ENCODE data around the gene LGI4. TPM values are rescaled to one million over a fixed set of nuclear protein-coding genes. Genes with fewer than 3 reads are reported as not detected.

Gene LGI4
- total and polyA plus RNA-seq, 12 donors = 0.17 to 22.4 (median 1.5) TPM

DNA sequence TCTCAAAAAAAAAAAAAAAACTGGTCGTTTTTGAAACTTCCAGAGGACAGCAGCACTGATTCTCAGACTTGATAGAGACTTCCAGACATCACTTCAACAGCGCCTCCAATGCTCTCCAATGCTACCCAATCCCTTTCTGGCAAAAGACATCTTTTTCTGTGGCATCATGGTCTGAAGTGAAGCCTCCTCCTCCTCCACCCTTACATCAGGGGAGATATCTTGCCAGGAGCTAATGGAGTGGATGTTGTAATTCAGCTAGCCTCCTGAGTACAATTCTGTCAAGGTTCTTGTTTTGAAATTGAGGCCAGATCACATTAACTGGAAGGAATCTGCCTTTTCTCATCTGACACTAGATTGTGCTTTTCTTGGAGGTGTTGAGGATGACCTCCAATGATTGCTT, 43.8 kb upstream of the LGI4 start:
- 41 to 75% (median 59%) methylated on average over 2 of the region's 2 CpGs for WGBS, 4 donors
- intact Hi-C loops (cut with DNase I) = no loop called here
- peak in 1 of 7 donors; percentile 7 for DNase-seq

DNA sequence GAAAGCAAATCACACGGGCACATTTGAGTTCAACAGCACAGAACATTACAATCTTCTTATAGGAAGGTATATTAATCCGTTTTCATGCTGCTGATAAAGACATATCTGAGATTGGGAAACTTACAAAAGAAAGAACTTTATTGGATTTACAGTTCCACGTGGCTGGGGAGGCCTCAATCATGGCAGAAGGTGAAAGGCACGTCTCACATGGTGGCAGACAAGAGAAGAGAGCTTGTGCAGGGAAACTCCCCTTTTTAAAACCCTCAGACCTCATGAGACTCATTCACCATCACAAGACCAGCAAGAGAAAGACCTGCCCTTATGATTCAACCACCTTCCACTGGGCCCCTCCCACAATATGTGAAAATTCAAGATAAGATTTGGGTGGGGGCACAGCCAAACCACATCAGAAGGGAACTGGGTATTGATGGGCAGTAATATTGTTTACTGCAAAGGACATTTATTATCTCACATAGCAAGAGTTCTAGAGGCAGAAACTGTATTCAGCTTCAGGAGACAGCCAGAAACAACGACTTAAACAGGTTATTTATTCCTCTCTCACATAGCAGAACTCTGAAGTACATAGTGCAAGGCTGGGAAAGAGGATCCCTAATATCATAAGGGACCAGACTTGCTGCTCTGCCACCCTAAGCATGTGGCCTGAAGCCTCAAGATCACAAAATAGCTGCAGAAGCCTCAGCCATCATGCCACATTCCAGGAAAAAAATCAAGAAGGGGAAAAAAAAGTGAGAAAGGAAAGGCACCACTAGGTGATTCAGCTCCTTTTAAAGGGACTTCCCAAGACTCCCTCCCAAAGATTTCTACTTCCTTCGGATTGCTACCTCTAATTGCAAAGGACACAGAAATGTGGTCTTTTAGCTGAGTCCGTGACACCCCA, 42.8 kb upstream of the LGI4 start:
- Histone ChIP-seq H3K4me3 (no peak overlapping the region), H3K4me1 (replicated peaks in 1 of 2) (no peaks in the 10 kb centered on the region), H3K9me3 (replicated peaks in 1 of 3) (no peaks in the 10 kb centered on the region), H3K36me3 (replicated peaks in 1 of 2) (no peaks in the 10 kb centered on the region), H3K27ac (no peak overlapping the region), H3K27me3 (no peaks in the 10 kb centered on the region)
- intact Hi-C loops (cut with DNase I) = no loop called here
- TF ChIP-seq POLR2A (IDR thresholded peaks at IDR 0.05) = no peak
- TF ChIP-seq, protein P1, sequence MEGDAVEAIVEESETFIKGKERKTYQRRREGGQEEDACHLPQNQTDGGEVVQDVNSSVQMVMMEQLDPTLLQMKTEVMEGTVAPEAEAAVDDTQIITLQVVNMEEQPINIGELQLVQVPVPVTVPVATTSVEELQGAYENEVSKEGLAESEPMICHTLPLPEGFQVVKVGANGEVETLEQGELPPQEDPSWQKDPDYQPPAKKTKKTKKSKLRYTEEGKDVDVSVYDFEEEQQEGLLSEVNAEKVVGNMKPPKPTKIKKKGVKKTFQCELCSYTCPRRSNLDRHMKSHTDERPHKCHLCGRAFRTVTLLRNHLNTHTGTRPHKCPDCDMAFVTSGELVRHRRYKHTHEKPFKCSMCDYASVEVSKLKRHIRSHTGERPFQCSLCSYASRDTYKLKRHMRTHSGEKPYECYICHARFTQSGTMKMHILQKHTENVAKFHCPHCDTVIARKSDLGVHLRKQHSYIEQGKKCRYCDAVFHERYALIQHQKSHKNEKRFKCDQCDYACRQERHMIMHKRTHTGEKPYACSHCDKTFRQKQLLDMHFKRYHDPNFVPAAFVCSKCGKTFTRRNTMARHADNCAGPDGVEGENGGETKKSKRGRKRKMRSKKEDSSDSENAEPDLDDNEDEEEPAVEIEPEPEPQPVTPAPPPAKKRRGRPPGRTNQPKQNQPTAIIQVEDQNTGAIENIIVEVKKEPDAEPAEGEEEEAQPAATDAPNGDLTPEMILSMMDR (IDR thresholded peaks at IDR 0.05) = no peak
- 74 to 87% (median 79%) methylated on average over 7 of the region's 7 CpGs for WGBS, 4 donors
- no peak for DNase-seq

More for the DNA sequence above, 43.8 kb upstream of the LGI4 start:
- Histone ChIP-seq H3K27me3 (no peaks in the 10 kb centered on the region), H3K27ac (no peak overlapping the region), H3K36me3 (replicated peaks in 1 of 2) (no peaks in the 10 kb centered on the region), H3K4me1 (replicated peaks in 1 of 2) (no peaks in the 10 kb centered on the region), H3K4me3 (no peak overlapping the region), H3K9me3 (replicated peaks in 1 of 3) (no peaks in the 10 kb centered on the region)
- TF ChIP-seq, protein P1 (IDR thresholded peaks at IDR 0.05) = no peak
- no peak for TF ChIP-seq POLR2A (IDR thresholded peaks at IDR 0.05)

DNA sequence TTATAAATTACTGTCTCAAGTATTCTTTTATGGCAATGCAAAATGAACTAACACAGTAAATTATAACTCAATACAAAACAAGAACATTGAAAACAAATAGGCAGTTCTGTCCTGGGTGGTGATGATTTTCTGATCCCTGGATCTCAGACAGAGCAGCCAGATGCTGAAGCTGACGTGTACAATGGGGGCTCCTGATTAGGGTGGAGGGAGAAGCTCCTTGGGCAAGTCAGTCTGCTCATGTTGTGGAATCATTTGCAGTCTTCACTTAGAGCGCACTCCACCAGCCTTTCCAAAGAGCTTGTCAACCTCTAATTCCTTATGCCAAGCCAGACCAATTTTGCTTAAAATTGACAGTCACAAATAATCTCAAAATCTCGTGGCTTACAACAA, 41.3 kb upstream of the LGI4 start:
- H3K27ac ChIP-seq = no peak overlapping the region
- no peaks in the 10 kb centered on the region for H3K36me3 ChIP-seq (replicated peaks in 1 of 2)
- H3K4me1 ChIP-seq (replicated peaks in 1 of 2) = no peaks in the 10 kb centered on the region
- intact Hi-C loops (cut with DNase I) = no loop called here
- WGBS, 4 donors = 69 to 81% (median 75%) methylated on average over 3 of the region's 3 CpGs
- no peak overlapping the region for H3K4me3 ChIP-seq
- TF ChIP-seq POLR2A (IDR thresholded peaks at IDR 0.05) = no peak
- TF ChIP-seq, protein P1 (IDR thresholded peaks at IDR 0.05) = no peak
- H3K9me3 ChIP-seq (replicated peaks in 1 of 3) = no peaks in the 10 kb centered on the region
- no peaks in the 10 kb centered on the region for H3K27me3 ChIP-seq
- peak in 1 of 7 donors; percentile 5 for DNase-seq

DNA sequence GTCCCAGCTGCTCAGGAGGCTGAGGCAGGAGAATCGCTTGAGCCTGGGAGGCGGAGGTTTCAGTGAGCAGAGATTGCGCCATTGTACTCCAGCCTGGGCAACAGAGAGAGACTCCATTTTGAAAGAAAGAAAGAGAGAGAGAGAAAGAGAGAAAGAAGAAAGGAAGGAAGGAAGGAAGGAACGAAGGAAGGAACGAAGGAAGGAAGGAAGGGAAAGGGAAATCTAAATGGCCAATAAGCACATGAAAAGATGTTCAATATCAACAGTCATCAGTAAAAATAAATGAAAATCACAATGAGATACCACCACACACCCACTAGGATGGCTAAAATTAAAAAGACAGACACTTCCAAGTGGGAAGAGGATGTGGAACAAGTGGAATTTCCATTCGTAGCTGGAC, 39.4 kb upstream of the LGI4 start:
- H3K4me3 ChIP-seq = no peak overlapping the region
- H3K27ac ChIP-seq = no peak overlapping the region
- no peaks in the 10 kb centered on the region for H3K4me1 ChIP-seq (replicated peaks in 1 of 2)
- H3K9me3 ChIP-seq (replicated peaks in 1 of 3) = no peaks in the 10 kb centered on the region
- WGBS, 4 donors = 86 to 92% (median 89%) methylated on average over 6 of the region's 6 CpGs
- intact Hi-C loops (cut with DNase I) = no loop called here
- no peak for DNase-seq
- no peaks in the 10 kb centered on the region for H3K36me3 ChIP-seq (replicated peaks in 1 of 2)
- TF ChIP-seq, protein P1 (IDR thresholded peaks at IDR 0.05) = no peak
- no peak for TF ChIP-seq POLR2A (IDR thresholded peaks at IDR 0.05)
- no peaks in the 10 kb centered on the region for H3K27me3 ChIP-seq
